CD4-positive, alpha-beta T cell treated with Interferon gamma for 1 hour (primary cell): ENCODE measurements around the gene OR10H2.
"Not testable (repeated sequence)": the region's sequence is repeated elsewhere in the genome, so short reads cannot be mapped to it uniquely, and the experiment has no call there.

Source experiments
- DNase-seq: peaks from one replicate; pipeline ENCODE4 v3.0.0-alpha.2; 2020

The OR10H2 gene, protein sequence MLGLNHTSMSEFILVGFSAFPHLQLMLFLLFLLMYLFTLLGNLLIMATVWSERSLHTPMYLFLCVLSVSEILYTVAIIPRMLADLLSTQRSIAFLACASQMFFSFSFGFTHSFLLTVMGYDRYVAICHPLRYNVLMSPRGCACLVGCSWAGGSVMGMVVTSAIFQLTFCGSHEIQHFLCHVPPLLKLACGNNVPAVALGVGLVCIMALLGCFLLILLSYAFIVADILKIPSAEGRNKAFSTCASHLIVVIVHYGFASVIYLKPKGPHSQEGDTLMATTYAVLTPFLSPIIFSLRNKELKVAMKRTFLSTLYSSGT

DNA sequence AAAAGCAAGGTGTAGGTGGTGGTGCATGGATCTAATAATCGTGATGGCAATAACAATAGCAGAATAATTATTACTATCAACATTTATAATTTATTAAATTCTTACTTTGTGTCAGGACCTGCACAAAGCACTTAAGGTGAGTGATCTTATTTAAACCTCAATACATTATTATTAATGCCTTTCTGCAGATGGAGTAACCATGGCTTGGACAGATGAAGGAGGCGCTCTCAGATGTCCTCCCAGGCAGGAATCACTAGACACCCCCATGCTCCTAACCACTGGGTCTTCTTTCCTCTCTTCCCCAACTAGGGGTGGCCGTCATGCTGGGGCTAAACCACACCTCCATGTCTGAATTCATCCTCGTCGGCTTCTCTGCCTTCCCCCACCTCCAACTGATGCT, at the start of gene OR10H2:
Gene OR10H2 (plus strand): TSS at position 301 of the 400 bp plus-strand sequence. CDS start 20 bp downstream, at position 321.
- no peak for DNase-seq

DNA sequence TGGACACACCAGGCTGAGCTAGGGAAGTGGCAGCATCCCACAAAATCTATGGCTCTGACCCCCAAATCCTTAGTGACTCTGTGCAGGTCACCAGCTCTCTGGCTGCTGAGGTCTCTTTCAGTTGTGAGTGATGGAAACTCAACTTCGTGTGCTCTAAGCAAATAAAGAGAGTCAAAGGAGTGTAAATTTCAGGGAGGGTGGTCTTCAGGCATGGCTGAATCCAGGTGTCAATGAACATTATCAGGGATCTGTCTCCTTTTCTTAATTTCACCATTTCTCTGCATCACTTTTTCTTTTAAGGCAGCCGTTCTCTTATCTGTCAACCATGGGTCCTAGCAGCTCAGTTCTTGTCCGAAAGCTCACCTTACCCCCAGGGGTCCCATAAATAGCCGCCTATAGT, 48.7 kb upstream of the OR10H2 start:
- DNase-seq, result no peak

DNA sequence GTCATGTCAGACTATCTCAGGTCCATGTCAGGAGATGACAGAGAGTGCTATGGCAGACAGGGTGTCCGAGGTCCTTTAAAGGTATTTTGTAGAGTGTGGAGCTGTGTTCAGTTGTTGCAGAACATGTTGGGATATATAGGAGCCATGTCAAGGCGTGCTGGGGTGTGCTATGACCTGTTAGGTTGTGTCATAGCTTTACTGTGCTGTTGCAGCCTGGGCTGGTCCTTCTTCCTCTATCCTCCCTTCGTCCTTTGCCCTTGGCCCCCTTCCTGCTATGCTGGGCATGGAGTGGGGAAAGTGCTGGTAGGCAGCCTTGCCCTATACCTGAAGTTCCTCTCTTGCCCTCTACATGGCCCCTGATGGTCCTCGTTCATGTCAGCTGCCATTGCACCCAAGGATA, 48.0 kb upstream of the OR10H2 start:
- DNase-seq, result not testable (repeated sequence)

DNA sequence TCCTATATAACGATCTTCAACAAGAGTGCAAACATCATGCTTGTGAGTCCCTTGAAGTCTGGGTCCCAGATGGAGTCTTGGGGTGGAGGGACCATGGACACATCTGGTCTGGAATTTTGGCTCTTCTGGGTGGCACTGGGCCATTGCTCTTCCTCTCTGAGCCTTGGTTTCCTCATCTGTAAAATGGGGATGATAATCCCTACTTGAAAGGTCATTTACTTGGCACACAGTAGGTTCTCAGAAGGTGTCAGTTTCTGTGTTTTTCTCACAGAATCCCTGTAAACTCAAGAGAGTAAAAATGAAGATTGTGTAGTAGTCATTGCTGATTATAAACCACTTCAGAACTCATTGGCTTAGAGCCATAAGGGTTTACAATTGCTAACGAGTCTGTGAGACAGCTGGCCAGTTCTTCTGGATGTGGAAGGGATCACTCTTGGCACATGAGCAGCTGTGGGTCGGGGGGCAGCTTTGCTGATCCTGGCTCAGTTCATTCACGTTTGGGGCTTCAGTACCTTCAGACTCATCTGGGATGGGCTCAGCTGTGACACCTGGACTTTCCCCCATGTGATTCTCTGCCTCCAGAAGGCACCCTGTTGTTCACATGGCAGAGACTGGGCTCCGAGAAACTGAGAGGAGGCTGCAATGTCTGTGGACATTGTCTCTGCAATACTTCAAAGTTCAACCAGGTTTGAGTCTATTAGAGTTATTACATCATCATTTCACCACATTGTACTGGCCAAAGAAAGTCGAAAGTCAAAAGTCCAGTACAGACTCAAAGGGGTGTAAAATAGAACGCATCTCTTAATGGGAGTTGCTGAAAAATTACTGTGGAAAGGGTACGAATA, 47.1 kb upstream of the OR10H2 start:
- DNase-seq, result no peak

DNA sequence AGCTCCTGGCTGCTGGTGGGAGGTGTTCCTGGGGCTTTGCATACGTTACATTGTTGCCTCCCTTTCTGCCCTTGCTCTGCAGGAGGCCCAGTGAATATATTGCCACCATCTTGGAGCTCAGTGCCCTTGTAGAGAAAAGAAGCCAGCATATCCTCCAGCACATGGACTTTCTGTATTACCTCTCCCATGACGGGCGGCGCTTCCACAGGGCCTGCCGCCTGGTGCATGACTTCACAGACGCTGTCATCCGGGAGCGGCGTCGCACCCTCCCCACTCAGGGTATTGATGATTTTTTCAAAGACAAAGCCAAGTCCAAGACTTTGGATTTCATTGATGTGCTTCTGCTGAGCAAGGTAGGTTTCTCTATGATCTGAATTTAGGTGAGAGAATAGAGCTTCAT, 44.4 kb upstream of the OR10H2 start:
- DNase-seq, result no peak

DNA sequence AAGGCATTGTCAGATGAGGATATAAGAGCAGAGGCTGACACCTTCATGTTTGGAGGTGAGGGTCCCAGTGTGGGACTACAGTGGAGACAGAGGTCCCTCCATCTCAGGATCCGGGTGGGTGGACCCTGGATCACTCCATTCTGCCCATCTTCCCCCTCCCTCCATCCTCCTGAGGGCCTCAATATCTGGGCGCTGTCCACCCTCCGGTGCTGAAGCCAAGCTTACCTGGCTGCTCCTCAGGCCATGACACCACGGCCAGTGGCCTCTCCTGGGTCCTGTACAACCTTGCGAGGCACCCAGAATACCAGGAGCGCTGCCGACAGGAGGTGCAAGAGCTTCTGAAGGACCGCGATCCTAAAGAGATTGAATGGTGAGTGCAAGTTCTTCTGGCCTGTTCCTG, 43.0 kb upstream of the OR10H2 start:
- no peak for DNase-seq

DNA sequence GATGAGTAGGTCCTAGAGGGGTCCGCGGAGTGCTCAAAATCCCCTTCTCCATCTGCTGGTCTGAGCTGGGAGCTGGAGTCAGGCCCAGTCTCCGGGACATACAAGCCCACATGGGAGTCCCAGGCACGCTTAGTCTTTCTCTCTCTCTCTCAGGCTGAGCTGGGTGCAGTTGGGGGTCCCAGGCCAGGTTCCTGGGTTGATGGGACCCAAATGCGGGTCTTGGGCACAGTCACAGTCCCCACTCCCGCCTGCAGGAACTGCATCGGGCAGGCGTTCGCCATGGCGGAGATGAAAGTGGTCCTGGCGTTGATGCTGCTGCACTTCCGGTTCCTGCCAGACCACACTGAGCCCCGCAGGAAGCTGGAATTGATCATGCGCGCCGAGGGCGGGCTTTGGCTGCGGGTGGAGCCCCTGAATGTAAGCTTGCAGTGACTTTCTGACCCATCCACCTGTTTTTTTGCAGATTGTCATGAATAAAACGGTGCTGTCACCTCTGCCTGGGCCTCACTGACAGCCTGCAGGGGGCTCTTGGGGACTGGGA, 31.1 kb upstream of the OR10H2 start:
- DNase-seq, result no peak

DNA sequence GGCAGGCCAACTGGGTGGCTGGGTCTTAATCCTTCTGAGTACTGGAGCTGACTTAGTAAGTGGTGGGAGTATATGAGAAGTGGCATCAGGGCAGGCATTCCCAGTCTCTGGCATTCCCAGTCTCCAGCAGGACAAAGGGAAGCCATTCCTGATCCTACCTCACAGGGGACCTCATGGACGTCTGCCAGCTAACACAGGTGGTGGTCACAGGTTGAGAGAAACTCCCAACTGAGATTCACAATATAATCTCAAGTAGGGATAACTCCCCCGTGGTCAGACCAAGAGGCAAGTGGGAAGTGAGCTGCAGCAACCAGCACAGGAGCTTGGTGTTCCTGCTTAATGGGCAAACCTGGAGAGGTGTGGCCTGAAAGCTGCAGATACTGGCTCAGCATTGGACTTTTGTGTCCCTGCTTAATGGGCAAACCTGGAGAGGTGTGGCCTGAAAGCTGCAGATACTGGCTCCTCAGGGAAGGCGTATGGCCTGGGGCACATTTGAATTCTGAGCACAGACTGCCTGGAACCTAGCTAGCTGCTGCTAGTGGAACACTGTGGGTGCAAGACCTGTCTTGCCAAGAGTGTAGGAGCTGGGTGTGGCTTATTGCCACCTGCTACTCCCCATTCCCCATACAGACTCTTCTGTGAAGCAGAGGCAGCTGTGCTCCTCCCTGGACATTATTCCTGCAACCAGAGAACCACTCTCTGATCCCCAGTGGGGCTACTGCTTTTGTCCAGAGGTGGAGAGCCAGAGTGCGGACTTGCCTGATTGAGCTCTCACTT, 25.9 kb upstream of the OR10H2 start:
- DNase-seq, result no peak

DNA sequence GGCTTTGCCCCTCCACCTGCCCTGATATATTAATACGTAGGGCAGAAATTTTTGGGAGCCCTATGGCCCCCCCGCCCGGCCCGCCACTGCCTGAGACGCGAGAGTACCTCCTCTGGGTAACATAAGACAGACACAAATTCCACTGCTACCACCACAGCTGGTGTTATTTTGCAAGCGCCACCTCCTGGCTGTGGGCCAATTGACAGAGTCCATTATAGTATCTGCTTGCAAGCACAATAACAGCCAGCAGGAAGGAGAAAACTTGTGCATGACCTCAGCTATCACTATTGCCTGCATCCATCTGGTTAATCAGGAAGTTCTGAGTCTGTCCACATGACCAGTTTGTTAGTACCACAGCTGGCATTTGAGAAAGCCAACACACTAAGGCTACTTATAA, 25.3 kb upstream of the OR10H2 start:
- DNase-seq, result peak; percentile 19

DNA sequence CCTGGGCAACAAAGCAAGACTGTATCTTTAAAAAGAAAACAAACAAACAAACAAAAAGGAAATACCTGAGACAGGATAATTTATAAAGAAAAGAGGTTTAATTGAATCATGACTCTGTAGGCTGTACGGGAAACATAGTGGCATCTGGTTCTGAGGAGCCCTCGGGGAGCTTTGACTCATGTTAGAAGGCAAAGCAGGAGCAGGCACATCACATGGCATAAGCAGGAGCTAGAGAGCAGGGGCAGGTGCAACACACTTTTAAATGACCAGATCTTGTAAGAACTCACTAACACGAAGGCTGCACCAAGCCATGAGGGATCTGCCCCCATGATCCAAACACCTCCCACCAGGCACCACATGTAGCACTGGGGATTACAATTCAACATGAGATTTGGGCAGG, 13.2 kb upstream of the OR10H2 start:
- DNase-seq, result no peak

DNA sequence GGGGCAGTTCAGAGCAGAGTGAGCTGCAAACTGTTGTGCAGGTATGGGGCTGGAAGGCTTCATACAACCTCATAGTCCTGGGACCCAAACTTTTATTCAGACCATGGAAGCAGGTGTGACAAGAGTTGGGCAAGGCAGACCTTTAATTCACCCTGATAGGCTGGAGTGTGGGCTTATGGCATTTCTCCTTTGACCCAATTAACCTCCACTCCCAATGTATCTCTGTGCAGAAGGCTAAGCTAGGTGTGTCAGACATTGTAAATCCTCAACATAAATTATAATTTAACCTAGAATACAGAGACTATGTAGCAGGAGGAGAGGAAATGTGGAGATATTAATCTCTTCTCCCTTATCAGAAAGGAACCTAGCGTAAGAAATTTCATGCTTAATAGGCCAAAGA, 12.2 kb upstream of the OR10H2 start:
- DNase-seq, result no peak

DNA sequence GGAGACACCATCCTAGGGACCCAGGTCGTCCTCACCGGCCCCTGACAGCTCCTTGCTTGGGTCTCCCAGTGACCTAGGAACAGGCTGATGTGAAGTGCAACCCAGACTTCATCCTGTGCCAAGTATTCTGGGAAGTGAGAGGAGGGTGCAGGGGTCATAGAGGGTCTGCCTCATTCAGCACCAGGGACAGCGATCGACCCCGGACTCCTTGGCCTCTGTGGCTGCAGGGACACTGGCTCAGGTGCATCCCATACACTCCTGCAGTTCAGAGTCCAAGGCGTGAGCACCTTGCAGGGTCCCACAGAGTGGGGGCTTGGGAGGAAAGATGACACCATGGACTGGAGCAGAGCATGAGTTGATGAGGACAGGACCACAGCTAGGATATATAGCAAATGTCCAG, 10.0 kb upstream of the OR10H2 start:
- DNase-seq, result no peak

DNA sequence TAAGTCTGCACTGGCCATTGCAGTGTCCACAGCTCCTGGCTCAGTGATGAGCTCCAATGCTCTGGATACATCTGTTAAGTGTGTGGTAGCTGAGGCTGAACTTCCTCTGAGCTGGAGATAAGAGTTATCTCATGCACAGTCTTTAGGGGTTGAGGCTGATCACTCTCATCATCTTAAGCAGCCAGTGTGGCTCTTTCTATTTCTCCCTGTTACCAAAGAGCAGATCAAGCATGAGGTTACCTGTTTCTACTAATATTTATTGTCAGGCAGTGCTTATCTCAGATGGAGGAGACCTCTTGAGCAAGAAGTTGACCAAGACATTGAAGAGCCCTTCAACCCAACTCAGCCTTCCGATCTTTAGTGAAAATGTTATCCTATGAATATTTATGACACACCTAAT, 6.6 kb upstream of the OR10H2 start:
- DNase-seq, result no peak

DNA sequence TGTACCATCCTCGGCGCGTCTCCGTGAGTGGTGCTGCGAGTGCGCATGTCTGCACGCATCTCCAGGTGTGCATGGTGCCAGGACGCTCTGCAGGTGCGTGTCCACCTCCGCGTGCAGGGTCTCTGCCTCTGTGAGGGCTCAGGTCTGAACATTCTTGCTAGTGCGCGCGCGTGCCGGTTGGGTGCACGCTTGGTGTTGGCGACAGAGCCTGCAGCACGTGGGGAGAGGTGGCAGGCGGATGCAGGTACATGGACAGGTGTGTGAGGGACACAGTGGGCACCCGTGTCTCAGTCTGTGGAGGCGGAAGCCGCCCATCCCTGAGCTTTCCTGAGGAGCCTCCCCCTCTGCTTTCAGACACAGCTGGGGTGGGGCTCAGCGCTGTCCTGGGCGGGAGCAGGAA, 4.9 kb upstream of the OR10H2 start:
- DNase-seq, result no peak

DNA sequence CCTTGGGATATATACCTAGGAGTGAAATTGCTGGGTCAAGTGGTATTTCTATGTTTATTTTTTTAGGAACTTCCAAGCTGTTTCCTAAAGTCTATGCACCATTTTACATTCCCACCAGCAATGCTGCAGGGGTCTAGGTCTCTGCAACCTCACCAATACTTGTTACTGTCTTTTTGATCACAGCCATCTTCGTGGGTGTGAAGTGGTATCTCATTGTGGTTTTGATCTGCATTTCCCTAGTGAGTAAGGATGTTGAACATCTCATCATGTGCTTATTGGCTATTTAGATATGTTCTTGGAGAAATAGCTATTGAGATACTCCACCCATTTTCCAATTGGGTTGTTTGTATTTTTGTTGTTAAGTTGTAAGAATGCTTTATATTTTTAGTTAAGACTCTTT, 2.7 kb downstream of the OR10H2 start:
- DNase-seq, result no peak

DNA sequence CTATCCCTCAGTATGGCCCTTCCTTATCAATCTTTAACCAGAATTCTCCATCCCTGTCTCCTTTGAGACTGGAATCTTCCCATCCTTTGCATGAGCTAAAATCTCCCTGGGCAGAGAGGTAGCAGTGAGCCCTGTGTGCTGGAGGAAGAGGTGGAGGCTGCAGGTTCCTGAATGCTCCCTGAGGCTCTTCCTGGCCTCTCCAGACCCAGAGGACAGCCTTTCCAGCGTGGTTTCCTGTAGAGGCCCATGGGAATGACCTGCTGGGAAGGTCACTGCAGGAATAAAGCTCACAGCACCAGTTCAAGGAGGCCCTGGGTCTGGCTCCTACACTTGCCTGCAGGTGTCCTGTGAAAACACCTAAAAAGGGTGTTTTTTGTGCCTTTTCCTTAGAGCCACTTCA, 4.6 kb downstream of the OR10H2 start:
- no peak for DNase-seq

DNA sequence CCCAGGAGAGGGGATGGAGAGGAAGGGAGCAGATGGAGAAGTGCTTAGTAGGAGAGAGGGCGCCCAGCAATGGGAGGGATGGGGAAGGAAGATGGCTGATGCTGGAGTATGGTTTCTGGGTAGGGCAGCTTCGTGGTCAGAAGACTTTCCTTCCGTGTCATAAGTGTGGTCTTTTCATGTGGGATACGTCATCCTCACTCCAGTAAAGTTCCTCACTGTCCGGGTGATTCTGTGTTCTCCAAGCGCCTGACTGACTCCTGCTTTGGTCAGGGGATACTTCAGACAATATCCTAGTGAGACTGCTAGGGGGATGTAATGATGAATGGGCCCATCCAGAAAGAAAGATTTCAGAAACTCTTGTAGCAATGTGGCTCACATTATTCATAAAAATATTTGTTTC, 6.1 kb downstream of the OR10H2 start:
- DNase-seq, result no peak

DNA sequence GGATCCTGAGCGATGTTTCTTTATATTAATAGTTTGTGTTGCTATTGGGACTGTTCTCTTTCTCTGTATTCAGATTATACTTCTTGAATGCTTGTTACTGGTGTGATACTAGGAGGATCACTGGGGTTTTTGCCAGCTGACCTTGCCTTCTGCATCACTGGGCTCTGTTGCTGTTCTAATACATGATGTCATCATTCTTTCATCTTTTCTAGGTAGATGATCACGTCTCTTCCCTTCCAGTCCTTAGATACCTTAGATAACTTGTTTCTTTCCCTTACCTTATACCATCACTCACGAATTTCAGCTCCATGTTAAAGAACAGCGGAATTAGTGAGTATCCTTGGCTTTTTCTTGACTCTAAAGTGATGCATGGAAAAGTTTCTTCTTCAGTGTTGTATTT, 9.9 kb downstream of the OR10H2 start, which contains the start of gene OR10H3:
Gene OR10H3 (plus strand): TSS at position 264 of the 400 bp plus-strand sequence. CDS start 3,408 bp downstream, outside the sequence.
- no peak for DNase-seq

DNA sequence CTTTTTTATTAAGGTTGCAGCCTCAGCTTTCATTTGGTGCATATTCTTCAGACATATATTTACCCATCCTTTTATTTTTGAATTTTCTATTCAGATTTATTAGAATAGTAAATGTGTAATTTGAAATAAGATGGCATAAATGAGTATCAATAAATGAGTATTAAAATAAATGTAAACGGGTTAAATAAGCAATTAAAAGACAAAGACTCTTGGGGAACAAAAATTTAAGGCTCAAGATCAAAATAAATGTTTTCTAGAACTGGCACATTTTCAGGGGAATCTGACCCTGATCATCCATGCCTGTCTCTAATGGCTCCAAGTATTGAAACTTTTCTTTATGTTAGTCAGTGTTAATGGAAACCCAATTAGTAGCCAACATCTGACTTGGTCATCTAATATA, 13.0 kb downstream of the OR10H2 start:
- no peak for DNase-seq

DNA sequence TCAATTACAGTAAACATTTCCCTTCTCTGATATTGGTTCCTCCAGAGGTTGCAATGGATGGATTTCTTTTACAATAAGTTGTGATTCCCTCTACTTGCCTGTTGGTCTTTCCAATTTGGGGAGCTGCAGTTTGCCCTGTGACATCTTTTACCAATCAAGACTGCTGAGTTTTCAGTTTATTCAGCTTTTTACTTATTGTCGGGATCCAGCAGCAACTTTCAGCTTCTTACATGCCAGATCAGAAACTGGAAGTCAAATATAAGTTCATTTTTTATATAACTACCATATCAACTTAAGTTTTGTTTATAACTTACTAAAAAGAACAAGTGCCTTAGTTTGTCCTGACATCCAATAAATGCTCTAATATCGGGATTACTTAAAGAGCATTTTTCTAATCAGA, 20.4 kb downstream of the OR10H2 start:
- DNase-seq, result no peak

DNA sequence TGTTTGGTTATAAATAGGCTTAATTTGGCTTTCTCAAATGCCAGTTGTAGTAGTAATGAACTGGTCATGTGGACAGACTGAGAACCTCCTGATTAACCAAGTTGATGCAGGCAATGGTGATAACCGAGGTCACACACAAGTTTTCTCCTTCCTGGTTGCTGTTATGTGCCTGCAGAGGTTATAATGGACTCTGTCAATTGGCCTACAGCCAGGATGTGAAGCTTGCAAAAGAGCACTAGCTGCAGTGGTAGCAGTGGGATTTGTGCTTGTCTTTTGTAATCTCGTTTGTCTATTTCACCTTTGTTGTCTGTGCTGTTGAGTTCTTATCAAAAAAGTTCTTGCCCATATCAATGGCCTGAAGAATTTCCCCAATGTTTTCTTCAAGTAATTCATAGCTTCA, 30.6 kb downstream of the OR10H2 start:
- no peak for DNase-seq

DNA sequence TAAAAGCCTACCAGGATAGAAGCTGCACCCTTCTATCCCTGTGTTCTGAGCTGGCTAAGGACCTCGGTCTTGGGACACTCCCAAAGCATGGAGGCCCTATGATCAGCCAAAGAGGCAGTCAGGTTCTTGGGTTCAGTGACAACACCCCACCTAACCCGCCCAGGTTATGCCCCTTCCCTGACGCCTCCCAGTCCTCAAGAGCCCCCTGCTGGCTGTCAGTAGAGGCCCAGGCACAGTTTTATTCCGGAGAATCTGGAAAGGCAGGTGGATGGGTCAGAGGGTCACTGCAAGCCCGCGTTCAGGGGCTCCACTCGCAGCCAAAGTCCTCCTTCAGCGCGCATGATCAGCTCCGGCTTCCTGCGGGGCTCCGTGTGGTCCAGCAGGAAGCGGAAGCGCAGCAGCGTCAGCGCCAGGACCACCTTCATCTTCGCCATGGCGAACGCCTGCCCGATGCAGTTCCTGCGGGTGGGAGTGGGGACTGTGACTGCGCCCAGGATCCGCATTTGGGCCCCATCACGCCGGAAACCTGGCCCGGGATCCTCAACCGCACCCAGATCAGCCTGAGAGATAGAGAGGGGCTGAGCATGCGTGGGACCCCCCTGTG, 32.2 kb downstream of the OR10H2 start:
- DNase-seq, result no peak

DNA sequence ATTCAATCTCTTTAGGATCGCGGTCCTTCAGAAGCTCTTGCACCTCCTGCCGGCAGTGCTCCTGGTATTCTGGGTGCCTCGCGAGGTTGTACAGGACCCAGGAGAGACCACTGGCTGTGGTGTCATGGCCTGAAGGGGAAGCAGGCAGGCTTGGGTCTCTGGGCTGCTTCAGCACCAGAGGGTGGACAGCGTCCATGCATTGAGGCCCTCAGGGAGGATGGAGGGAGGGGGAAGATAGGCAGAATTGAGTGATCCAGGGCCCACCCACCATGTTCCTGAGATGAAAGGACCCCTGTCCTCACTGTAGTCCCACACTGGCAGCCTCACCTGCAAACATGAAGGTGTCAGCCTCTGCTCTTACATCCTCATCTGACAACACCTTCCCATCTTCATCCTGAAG, 41.8 kb downstream of the OR10H2 start:
- no peak for DNase-seq
